ENCODE data around the gene CELSR3. TPM values are rescaled to one million over a fixed set of nuclear protein-coding genes. Genes with fewer than 3 reads are reported as not detected.

Gene CELSR3
- total RNA-seq, 1 experiment from 2014 or later: 7.7 TPM

GRCh38 chr3:48599509-48600285 lies 63.0 kb downstream of the CELSR3 start:
- Histone ChIP-seq H3K36me3 (ENCODE audit: control insufficient read depth, insufficient read depth, low read length) (peaks cover 3% of the 10 kb centered on the region; the same call in 1 of the 2 replicates), H3K27ac (ENCODE audit: low read length) (no peak overlapping the region), H3K4me1 (ENCODE audit: control insufficient read depth, insufficient read depth, low read length) (peaks cover 34% of the 10 kb centered on the region), H3K4me3 (ENCODE audit: low read depth in 2 of 2, low read length in 2 of 2) (no peak overlapping the region), H3K27me3 (ENCODE audit: control insufficient read depth, insufficient read depth, low read length) (no peaks in the 10 kb centered on the region), H3K9me3 (ENCODE audit: control insufficient read depth, insufficient read depth, low read depth, low read length) (no peaks in the 10 kb centered on the region)
- BruUV-seq (replicated peaks): no TSS peak
- intact Hi-C loops (cut with micrococcal nuclease; ENCODE audit: unreplicated experiment): no loop called here
- TF ChIP-seq TCF7L2 (IDR thresholded peaks at IDR 0.05; ENCODE audit: low read depth, low read length) (no peak), POLR2AphosphoS5 (IDR thresholded peaks at IDR 0.05; ENCODE audit: low read depth, low read length) (no peak), SIN3A (IDR thresholded peaks at IDR 0.05; ENCODE audit: borderline replicate concordance, insufficient read depth, low read depth, low read length) (no peak)
- TF ChIP-seq, protein P1, sequence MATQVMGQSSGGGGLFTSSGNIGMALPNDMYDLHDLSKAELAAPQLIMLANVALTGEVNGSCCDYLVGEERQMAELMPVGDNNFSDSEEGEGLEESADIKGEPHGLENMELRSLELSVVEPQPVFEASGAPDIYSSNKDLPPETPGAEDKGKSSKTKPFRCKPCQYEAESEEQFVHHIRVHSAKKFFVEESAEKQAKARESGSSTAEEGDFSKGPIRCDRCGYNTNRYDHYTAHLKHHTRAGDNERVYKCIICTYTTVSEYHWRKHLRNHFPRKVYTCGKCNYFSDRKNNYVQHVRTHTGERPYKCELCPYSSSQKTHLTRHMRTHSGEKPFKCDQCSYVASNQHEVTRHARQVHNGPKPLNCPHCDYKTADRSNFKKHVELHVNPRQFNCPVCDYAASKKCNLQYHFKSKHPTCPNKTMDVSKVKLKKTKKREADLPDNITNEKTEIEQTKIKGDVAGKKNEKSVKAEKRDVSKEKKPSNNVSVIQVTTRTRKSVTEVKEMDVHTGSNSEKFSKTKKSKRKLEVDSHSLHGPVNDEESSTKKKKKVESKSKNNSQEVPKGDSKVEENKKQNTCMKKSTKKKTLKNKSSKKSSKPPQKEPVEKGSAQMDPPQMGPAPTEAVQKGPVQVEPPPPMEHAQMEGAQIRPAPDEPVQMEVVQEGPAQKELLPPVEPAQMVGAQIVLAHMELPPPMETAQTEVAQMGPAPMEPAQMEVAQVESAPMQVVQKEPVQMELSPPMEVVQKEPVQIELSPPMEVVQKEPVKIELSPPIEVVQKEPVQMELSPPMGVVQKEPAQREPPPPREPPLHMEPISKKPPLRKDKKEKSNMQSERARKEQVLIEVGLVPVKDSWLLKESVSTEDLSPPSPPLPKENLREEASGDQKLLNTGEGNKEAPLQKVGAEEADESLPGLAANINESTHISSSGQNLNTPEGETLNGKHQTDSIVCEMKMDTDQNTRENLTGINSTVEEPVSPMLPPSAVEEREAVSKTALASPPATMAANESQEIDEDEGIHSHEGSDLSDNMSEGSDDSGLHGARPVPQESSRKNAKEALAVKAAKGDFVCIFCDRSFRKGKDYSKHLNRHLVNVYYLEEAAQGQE (IDR thresholded peaks at IDR 0.05; ENCODE audit: insufficient read depth in 1 of 2, low read depth in 2 of 2, low read length in 1 of 2): no peak
- in situ Hi-C loops (cut with HindIII; ENCODE audit: low pct_unique_long_range_greater_than_20kb, low sequenced_read_pairs): no loop called here
- ChIA-PET CTCF (no interaction called here), POLR2A (no interaction called here)
- ATAC-seq: no peak
- DNase-seq (ENCODE audit: low read depth, low spot score): no peak

DNA sequence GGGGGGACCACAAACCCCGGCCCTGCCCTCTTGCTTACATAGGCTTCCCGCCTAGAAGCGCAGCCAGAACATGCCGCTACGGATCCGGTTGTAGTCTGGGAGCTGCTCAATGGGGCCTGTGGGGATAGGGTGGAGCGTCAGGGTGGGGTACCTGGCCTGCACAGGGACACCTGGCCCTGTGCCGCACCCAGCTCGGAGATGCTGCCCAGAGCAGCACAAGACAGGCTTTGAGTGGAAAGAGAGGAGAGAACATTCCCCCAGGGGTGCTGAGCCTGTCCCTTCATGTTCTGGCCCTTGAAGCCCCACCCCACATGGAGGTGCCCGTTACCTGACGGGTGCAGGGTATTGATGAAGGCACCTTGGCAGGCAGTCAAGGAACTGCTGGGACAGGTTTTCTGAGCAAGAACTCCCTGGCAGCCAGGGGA lies 63.6 kb downstream of the CELSR3 start:
- H3K9me3 ChIP-seq (ENCODE audit: control insufficient read depth, insufficient read depth, low read depth, low read length): no peaks in the 10 kb centered on the region
- TF ChIP-seq, protein P1 (IDR thresholded peaks at IDR 0.05; ENCODE audit: insufficient read depth in 1 of 2, low read depth in 2 of 2, low read length in 1 of 2): no peak
- TF ChIP-seq POLR2AphosphoS5 (IDR thresholded peaks at IDR 0.05; ENCODE audit: low read depth, low read length): no peak
- no peak for TF ChIP-seq TCF7L2 (IDR thresholded peaks at IDR 0.05; ENCODE audit: low read depth, low read length)
- TF ChIP-seq CTCF (IDR thresholded peaks at IDR 0.05): no peak
- BruUV-seq (replicated peaks): no TSS peak
- DNase-seq (ENCODE audit: low read depth, low spot score) (no peak), ATAC-seq (no peak)
- POLR2A ChIA-PET: no interaction called here
- peaks cover 34% of the 10 kb centered on the region for H3K4me1 ChIP-seq (ENCODE audit: control insufficient read depth, insufficient read depth, low read length)
- CTCF ChIA-PET: no interaction called here
- H3K4me3 ChIP-seq (ENCODE audit: low read depth in 2 of 2, low read length in 2 of 2): no peak overlapping the region
- H3K27ac ChIP-seq (ENCODE audit: low read length): no peak overlapping the region
- H3K27me3 ChIP-seq (ENCODE audit: control insufficient read depth, insufficient read depth, low read length): no peaks in the 10 kb centered on the region
- in situ Hi-C loops (cut with HindIII; ENCODE audit: low pct_unique_long_range_greater_than_20kb, low sequenced_read_pairs) (no loop called here), intact Hi-C loops (cut with micrococcal nuclease; ENCODE audit: unreplicated experiment) (no loop called here)
- H3K36me3 ChIP-seq (ENCODE audit: control insufficient read depth, insufficient read depth, low read length): peaks cover 3% of the 10 kb centered on the region; the same call in 1 of the 2 replicates
